PFSK-1 (cell line): ENCODE results near the gene EVC2.

Experiments used
- FOXP2 ChIP-seq: optimal IDR thresholded peaks from 2 replicates; pipeline ENCODE3; 2011; ENCODE audit warnings: borderline replicate concordance, control low read depth, inconsistent platforms; ENCODE audit not compliant: insufficient read depth; ENCODE audit errors: extremely low read length, extremely low read depth
- POLR2AphosphoS5 ChIP-seq: IDR thresholded peaks from 2 replicates; pipeline ENCODE4 v1.6.1; 2012; ENCODE audit warnings: low read depth, mild to moderate bottlenecking, control low read depth, low read length, moderate library complexity
- SIN3A ChIP-seq: IDR thresholded peaks from 2 replicates; pipeline ENCODE4 v1.6.1; 2012; ENCODE audit warnings: mild to moderate bottlenecking, low read length, moderate library complexity, borderline replicate concordance; ENCODE audit not compliant: insufficient read depth
- TAF1 ChIP-seq: IDR thresholded peaks from 2 replicates; pipeline ENCODE4 v1.6.1; 2012; ENCODE audit warnings: low read length, control low read depth, borderline replicate concordance; ENCODE audit not compliant: insufficient read depth
- TF ChIP-seq, protein P1 (sequence below), 2 experiments: IDR thresholded peaks; 2 replicates each; pipeline versions ENCODE4 v1.6.1 to v1.8.0; 2011 to 2012; ENCODE audit warnings: low read depth in 2 of 2, low read length in 2 of 2, control low read depth in 1 of 2, inconsistent platforms in 1 of 2, mild to moderate bottlenecking in 1 of 2, moderate library complexity in 1 of 2; ENCODE audit not compliant: insufficient read depth in 1 of 2

EVC2 gene

GRCh38 chr4:5711479-5712184 is 3.3 kb upstream of the EVC2 start:
- TF ChIP-seq TAF1 (no peak), POLR2AphosphoS5 (no peak), SIN3A (no peak), FOXP2 (peak; percentile 20)
- TF ChIP-seq, protein P1, sequence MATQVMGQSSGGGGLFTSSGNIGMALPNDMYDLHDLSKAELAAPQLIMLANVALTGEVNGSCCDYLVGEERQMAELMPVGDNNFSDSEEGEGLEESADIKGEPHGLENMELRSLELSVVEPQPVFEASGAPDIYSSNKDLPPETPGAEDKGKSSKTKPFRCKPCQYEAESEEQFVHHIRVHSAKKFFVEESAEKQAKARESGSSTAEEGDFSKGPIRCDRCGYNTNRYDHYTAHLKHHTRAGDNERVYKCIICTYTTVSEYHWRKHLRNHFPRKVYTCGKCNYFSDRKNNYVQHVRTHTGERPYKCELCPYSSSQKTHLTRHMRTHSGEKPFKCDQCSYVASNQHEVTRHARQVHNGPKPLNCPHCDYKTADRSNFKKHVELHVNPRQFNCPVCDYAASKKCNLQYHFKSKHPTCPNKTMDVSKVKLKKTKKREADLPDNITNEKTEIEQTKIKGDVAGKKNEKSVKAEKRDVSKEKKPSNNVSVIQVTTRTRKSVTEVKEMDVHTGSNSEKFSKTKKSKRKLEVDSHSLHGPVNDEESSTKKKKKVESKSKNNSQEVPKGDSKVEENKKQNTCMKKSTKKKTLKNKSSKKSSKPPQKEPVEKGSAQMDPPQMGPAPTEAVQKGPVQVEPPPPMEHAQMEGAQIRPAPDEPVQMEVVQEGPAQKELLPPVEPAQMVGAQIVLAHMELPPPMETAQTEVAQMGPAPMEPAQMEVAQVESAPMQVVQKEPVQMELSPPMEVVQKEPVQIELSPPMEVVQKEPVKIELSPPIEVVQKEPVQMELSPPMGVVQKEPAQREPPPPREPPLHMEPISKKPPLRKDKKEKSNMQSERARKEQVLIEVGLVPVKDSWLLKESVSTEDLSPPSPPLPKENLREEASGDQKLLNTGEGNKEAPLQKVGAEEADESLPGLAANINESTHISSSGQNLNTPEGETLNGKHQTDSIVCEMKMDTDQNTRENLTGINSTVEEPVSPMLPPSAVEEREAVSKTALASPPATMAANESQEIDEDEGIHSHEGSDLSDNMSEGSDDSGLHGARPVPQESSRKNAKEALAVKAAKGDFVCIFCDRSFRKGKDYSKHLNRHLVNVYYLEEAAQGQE (IDR thresholded peaks at IDR 0.05; ENCODE audit: insufficient read depth in 1 of 2, low read depth in 2 of 2, low read length in 2 of 2) = no peak

DNA sequence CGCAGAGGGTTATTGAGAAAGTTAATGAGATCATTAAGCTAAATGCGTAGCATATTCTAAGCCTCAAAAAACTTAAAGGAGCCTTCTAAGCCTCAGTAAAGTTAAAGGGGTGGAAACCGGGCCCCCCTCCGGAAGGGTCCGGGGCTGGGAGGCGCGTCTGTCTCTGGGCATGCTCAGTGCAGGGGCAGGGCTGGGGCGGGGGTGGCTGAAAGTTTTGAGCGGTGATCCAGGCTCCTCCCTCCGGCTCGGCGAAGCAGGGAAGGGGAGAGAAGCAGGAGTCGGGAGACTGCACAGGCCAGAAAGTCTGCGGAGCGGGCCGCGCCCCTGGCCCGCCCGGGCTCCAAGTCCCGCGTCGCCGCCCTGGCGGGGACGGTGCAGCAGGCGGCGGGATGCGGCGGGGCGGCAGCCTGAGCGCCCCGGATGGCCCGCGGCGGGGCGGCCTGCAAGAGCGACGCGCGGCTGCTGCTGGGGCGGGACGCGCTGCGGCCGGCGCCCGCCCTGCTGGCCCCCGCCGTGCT is 2.7 kb upstream of the EVC2 start, which contains the start of gene EVC:
Gene EVC (plus strand): TSS at position 241 of the 518 bp plus-strand sequence. CDS start 180 bp downstream, at position 421.
- TF ChIP-seq POLR2AphosphoS5 (peak; percentile 75), FOXP2 (peak; percentile 8), SIN3A (no peak), TAF1 (0 out of 2 replicates have a peak, but pooled peaks have one; percentile 42)
- TF ChIP-seq, protein P1 (IDR thresholded peaks at IDR 0.05; ENCODE audit: insufficient read depth in 1 of 2, low read depth in 2 of 2, low read length in 2 of 2) = no peak

DNA sequence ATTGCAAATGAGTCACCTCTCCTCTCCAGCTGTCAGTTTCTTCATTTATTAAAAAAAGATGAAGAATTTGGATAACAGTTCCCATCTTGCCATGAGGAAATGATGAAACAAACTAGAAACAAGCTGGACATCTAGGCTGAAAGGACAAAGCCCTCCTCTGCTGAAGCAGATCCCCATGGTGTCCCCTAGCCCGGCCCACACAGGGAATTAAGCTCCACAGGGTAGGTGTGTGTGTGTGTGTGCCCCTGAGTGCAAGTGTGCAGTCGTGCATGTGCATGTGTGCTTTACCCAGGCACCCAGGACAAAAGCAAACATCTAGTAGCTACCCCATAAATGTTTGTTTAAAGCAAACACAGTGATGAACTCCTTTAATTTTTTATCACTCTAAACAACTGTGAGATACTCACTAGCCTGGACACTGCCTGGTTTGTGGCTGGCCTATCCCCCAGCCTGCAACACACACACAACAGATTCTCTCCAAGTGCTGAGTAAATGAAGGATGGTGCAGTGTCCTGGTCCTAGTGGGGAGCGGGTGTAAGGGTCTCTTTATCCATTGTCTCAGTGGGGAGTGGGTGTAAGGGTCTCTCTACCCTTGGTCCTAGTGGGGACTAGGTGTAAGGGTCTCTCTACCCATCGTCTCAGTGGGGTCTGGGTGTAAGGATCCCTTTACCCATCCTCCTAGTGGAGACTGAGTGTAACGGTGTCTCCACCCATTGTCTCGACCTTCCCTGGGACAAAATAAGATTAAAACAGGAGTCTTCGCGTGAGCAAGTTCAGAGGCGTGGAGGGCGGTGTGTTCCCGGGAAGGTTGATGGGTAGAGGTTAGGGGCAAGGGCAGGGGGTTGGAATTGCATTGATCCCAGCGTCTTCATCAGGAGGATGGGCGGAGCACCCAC is 2.0 kb upstream of the EVC2 start:
- TF ChIP-seq SIN3A = no peak
- TF ChIP-seq TAF1 = no peak
- no peak for TF ChIP-seq POLR2AphosphoS5
- TF ChIP-seq, protein P1 (IDR thresholded peaks at IDR 0.05; ENCODE audit: insufficient read depth in 1 of 2, low read depth in 2 of 2, low read length in 2 of 2) = no peak
- TF ChIP-seq FOXP2 = no peak

DNA sequence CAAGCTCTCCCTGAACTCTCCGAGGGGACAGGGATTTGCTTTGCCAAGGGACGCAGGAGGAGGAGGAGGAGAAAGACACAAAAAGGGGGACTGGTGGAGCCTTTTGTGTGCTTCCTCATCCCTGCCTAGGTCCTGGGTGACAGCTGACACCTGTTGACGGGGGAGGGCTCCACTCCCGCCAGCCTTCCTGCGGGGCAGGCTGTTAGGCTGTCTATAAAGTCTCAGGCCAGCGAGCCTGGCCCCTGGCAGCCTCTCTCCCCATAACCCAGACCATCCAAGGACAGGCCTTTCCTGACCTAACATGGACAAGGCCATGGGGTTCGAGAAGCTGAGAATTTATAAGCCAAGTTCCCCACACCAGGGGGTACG is 832 bp upstream of the EVC2 start:
- TF ChIP-seq SIN3A (no peak), POLR2AphosphoS5 (no peak), FOXP2 (no peak), TAF1 (no peak)
- TF ChIP-seq, protein P1 (IDR thresholded peaks at IDR 0.05; ENCODE audit: insufficient read depth in 1 of 2, low read depth in 2 of 2, low read length in 2 of 2) = no peak
